Activated CD8-positive, alpha-beta memory T cell treated with anti-CD3 and anti-CD28 coated beads, Interleukin-2, amount 50 U/mL, for 1 hour (primary cell): ENCODE results near the gene VSTM2L.

Experiments used
- DNase-seq: peaks from one replicate; pipeline ENCODE4 v3.0.0-alpha.2; 2020; ENCODE audit errors: extremely low read depth

VSTM2L gene

GRCh38 chr20:37878835-37879599 lies 23.9 kb upstream of the VSTM2L start:
- no peak for DNase-seq

DNA sequence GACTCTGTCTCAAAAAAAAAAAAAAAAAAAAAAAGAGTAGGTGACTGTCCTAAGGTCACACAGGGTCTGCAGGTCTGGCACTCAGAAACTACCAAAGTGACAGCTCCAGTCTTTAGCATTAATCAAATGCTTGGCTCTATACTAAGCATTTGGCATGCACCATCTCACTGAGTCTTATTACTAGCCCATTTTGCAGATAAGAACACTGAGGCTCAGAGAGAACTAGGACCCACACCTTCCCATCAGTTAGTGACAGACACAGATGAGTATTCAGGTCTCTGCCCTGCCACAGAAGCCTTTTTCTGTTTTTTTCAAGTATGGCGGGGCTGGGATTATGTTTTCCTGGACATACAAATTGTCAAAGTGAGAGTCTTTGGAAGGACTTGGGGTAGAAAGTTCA lies 23.1 kb upstream of the VSTM2L start:
- no peak for DNase-seq

GRCh38 chr20:37880726-37881591 lies 22.0 kb upstream of the VSTM2L start:
- DNase-seq: no peak

DNA sequence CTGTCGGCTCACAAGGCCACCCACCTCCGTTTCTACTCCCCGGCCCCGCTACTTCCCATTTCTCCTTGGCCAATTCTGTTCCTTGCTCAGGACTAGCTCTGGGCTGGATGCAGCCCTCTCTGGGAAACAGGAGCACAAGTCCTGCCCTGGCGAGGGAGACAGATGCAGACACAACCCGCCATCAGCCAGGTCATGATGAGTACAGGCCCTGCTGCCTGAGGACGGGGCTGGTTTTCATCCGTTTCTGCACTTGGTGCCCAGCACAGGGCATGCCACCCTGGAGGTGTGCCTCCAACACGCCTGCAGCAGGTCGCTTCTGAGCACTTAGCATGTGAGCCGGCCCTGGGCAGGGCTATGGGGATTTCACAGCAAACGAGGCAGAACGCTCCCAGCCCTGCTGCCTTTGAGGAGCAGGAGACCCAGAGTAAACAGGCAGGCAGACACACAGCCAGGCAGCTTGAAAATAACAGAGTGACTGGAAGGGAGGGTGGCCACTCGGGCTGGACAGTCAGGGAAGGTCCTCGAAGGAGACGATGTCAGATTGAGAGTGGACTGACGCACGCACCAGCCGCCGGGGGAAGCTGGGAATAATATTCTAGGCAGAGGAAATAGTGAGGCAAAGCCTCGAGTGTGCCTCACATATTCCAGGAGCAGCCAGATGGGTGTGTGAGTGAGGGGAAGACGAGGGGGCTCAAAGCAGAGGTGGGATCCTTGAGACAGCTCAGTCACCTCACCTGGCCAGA lies 21.2 kb upstream of the VSTM2L start:
- DNase-seq: no peak

DNA sequence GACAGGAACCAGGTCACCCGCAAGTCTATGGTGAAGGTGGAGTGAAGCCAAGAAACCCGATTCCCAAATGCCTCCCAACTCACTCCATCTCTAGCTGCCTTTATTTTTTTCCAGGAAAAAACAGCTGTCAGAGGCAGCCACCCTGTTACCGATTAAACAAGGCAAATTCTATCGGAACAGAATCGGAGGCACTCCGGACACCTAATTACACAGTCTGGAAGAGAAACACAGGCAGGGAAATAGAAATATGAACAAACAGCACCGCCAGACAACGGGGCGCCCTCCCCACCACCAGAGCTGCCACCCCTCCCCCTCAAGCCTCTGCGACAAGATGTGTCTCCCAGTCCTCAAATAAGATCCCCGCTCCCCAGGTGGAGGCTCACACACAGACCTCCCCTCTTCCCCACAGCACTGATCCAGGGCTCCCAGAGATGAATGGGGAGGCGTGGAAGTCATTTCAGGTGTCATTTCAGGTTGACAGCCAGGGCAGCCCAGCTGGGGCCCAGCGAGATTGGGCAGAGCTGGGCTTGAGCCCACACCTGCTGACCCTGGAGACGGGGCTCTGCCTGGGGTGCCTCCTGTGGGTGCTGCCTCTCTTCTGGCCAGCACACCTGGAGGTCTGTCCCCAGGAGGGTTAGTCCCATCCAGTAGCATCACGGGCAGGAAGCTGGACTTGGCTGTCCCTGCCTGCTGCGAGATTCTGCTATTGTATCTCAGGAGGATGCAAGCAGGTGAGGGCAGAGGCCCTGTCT lies 19.8 kb upstream of the VSTM2L start:
- DNase-seq: no peak

- no peak for DNase-seq
Measured at GRCh38 chr20:37885042-37885441, 17.9 kb upstream of the VSTM2L start.

DNA sequence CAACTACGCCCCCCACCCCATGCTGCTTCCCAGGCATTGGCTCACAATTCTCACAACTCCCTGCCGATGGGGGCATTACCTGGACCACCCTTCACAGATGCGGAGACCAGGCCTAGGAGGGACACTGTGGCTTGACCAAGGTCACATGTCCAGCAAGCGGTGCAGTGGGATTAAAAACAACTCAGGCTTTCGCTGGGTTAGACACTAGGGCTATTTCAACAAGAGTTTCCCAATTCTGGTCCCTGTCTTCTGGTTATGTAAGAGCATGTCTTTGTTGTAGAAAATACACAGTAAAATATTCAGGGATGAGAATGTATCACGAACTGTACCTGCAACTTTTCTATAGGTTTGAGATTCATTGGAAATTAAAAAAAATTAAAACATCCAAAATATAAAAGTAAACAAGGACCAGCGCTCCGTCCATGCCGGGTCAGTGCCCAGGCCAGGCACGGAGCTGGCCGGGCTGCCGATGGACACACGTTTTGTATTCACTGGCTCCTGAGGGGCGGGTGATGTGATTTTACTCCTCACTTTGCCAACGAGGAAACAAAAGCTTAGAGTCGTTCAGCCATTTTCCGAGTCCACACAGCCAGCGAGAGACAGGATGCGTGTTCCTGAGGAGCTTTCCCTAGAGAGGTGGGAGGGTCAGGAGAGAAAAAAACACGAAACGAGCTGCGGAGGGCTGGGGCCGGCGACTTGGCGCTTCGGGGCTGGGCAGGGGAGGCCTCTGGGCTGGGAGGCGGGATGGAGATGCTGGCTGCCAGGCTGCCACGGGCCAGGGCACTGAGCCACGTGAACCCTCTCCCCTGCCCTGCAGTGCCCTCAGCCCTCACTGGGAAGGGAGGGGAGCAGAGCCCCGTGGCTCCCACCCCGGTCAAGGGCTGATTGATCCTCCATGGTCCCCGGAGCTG lies 17.1 kb upstream of the VSTM2L start:
- no peak for DNase-seq

DNA sequence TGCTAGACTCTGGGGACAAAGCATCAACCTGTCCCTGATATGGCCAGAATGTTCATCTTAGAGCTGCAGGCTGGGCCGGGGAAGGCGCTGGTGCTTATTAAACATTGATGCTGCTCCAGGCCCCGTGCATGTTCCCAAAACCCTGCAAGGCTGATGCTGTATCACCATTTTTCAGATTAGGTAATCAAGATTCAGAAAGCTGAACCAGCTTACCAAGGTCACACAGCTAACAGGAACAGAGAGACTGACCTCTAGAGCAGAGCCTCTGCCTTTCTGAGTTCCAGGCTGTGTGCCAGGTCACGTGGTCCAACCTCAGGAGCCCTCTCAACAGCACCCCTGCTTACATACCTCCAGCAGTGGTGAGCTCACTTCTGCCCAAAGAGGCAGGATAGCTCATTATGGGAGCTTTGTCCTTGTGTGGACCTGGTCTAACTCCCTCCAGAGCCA lies 16.1 kb upstream of the VSTM2L start:
- no peak for DNase-seq

GRCh38 chr20:37888641-37889040 lies 14.3 kb upstream of the VSTM2L start:
- DNase-seq: no peak

DNA sequence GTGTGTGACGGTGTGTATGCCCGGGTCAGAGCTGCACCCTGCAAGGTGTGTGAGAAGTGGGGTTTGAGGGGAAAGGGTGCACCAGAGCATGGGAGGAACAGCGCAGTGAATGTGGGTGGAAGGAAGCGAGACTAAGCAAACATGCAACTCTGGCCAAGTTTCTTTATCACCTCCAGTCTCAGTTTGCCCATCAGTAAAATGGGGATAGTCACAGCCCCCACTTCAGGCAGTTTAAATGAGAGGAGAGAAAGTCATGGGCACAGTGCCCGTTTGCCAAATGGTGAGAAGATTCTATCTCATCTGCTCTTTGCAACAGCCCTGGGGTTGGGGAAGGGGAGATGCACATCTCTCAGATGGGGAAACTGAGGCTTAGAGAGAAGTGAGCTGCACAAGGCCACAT lies 12.8 kb upstream of the VSTM2L start:
- DNase-seq: no peak

DNA sequence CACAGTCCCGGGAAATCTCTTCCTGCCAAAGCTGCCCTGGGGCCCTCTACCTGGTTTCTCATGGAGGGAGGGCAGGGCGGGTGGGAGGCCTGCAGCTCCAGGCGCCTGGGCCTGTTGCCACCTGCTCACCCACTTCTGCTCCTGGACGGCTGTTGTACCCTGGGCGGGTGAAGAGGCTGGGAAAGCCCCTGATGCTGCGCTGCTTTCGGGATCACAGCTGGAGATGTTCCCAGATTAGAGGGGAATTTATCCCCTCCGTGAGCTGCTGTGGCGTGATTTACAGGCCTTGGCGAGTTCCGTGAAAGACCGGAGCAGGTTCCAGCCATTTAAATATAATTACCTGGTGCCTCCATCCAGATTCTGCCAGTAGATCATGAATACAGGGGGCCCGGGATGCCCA lies 12.3 kb upstream of the VSTM2L start:
- no peak for DNase-seq

GRCh38 chr20:37892001-37892400 lies 10.9 kb upstream of the VSTM2L start:
- DNase-seq: no peak

DNA sequence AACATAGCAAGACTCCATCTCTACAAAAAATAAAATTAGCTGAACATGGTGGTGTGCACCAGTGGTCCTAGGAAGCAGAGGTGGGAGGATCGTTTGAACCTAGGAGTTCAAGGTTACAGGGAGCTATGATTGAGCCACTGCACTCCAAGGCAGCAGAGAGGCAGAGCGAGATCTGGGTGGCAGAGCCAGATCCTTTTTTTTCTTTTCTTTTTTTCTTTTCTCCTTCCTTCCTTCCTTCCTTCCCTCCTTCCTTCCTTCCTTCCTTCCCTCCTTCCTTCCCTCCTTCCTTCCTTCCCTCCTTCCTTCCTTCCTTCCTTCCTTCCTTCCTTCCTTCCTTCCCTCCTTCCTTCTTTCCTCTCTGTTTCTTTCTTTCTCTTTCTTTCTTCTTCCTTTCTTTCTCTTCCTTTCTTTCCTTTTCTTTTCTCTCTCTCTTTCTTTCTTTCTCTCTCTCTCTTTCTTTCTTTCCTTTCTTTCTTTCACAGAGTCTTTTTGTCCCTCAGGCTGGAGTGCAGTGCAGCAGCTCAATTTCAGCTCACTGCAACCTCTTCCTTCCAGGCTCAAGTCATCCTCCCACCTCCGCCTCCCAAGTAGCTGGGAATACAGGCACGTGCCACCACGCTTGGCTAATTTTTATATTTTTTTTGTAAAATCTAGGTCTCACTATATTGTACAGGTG lies 9.2 kb upstream of the VSTM2L start:
- DNase-seq: no peak

DNA sequence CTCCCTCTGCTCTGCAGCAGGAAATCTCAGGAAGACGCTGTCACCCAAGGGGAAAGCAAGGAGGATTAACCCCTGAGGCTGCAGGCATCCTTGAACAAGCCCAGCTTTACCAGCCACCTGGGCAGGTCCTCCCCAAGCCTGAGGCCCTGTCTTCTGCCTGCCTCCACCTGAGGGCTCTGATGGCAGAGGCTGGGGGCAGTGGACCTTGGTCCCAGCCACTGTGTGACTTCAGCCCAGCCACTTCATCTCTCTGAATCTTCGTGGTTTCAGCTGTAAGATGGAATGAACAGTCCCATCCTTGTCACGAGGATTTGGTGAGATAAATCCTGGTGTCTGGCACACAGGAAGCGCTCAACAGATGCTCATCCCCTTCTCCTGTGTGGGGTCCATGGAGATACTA lies 8.5 kb upstream of the VSTM2L start:
- DNase-seq: no peak

- DNase-seq: no peak
Measured at GRCh38 chr20:37895166-37895565, 7.8 kb upstream of the VSTM2L start.

GRCh38 chr20:37896932-37897548 lies 5.9 kb upstream of the VSTM2L start:
- DNase-seq: no peak

DNA sequence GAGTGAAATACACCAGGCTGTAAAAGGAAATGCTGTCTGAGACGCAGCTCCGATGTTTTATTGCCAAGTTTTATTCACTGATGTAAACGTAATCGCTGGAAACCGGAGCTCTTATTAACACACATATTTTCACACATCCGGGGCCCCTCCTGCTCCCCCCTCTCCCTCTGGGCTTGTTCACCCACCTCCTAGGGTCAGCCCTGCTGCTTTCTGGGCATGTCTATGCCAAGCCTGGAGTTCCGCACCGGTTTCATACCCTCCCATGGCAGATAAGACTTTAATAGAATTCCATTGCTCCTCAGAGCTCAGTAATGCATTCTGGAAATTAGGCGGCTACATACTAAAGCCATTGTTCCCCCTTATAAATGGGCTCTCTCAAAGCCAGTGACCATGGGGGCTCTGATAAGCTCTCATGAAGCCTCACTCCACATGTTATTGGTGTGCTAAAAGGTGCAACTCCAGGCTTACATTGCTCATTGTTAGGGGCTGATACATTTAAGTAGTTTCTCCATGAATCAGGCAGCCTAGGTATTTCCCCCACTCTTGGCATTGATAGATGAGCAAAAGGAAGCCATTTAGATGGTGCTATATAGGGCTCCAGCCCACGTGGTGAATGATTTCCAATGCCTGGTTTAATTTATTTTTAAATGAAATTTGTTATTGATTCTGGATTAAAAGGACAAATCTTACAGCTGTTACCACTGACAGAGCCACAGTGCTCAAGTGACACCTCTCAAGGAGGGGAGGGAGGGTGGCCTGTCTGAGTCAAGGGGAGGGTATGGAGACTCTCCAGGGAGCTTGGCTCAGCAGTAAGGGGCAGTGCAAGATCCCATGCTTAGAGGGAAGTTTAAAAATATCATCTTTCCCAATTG lies 4.5 kb upstream of the VSTM2L start:
- DNase-seq: no peak
